Nephron progenitor cell (in vitro differentiated cells): ENCODE data around the gene TAF4.
"Not testable (repeated sequence)": the region's sequence is repeated elsewhere in the genome, so short reads cannot be mapped to it uniquely, and the experiment has no call there.

ENCODE experiments used
- DNase-seq: peaks from one replicate; pipeline ENCODE4 v3.0.0; 2021
- H3K27ac Mint-ChIP-seq: 2 replicates; pipeline ENCODE4 v1.8.0; 2021; ENCODE audit warnings: mild to moderate bottlenecking, moderate library complexity, mixed read lengths
- H3K27me3 Mint-ChIP-seq: 2 replicates; pipeline ENCODE4 v1.8.0; 2021; ENCODE audit warnings: mild to moderate bottlenecking, low read depth, mixed read lengths; ENCODE audit not compliant: poor library complexity
- H3K36me3 Mint-ChIP-seq: 2 replicates; pipeline ENCODE4 v1.8.0; 2021; ENCODE audit warnings: low read depth, mixed read lengths
- H3K4me1 Mint-ChIP-seq: 2 replicates; pipeline ENCODE4 v1.8.0; 2021; ENCODE audit warnings: mixed read lengths
- H3K4me3 Mint-ChIP-seq: 2 replicates; pipeline ENCODE4 v1.8.0; 2021; ENCODE audit warnings: mild to moderate bottlenecking, moderate library complexity, mixed read lengths
- H3K9me3 Mint-ChIP-seq: 2 replicates; pipeline ENCODE4 v1.8.0; 2021; ENCODE audit warnings: mild to moderate bottlenecking, moderate library complexity, mixed read lengths
- TF ChIP-seq, protein P1 (sequence below): fragments of 200-600 bp; sonication (generic); IDR thresholded peaks from 2 replicates; pipeline ENCODE4 v1.5.0; 2021; ENCODE audit warnings: antibody characterized with exemption

Gene TAF4

DNA sequence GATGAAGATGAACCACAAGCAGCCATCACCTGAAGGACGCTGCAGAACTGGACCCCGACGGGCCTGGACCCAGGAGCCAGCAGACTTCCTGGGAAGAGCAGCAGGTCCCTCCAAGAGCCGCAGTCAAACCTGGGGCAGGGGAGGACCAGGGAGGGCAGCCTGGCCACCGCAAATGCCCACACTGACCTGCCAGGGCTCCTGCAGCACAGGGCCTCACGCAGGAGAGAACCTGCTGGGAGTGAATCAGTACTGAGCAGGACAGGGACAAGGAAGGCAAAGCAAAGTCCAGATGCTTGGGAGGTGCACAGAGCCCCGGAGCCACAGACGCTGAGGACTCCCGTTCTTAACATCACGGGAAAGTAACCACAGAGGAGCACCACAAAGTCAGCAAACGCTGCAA, 75.2 kb downstream of the TAF4 start:
- Mint-ChIP-seq H3K27me3 (peaks cover 4% of the 10 kb centered on the region), H3K36me3 (peaks cover 96% of the 10 kb centered on the region)
- no peak for DNase-seq

DNA sequence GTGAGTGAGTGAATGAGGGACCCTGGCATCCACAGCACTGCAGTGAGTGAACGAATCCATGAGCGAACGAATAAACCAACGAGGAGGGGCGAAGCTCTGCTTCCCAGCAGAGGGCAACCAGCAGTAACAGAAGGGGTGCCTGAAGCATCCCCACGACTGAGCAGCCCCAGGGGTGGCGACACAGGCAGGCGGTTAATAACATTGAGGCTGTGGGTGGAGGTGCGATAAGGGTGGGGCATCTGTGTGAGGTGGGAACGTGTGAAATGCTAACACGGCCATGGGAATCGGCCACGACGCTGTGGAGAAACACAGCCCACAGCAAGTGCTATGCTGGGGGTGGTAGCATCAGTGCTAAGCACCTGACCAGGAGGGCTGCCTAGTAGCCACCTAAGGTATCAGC, 75.9 kb downstream of the TAF4 start:
- TF ChIP-seq, protein P1, sequence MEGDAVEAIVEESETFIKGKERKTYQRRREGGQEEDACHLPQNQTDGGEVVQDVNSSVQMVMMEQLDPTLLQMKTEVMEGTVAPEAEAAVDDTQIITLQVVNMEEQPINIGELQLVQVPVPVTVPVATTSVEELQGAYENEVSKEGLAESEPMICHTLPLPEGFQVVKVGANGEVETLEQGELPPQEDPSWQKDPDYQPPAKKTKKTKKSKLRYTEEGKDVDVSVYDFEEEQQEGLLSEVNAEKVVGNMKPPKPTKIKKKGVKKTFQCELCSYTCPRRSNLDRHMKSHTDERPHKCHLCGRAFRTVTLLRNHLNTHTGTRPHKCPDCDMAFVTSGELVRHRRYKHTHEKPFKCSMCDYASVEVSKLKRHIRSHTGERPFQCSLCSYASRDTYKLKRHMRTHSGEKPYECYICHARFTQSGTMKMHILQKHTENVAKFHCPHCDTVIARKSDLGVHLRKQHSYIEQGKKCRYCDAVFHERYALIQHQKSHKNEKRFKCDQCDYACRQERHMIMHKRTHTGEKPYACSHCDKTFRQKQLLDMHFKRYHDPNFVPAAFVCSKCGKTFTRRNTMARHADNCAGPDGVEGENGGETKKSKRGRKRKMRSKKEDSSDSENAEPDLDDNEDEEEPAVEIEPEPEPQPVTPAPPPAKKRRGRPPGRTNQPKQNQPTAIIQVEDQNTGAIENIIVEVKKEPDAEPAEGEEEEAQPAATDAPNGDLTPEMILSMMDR = no peak
- Mint-ChIP-seq H3K4me1 (no peaks in the 10 kb centered on the region), H3K4me3 (no peak overlapping the region), H3K9me3 (peaks cover 55% of the 10 kb centered on the region), H3K27ac (no peak overlapping the region), H3K36me3 (peaks cover 96% of the 10 kb centered on the region), H3K27me3 (peaks cover 4% of the 10 kb centered on the region)
- DNase-seq = no peak

More for the DNA sequence above, 75.2 kb downstream of the TAF4 start:
- TF ChIP-seq, protein P1 = no peak
- H3K27ac Mint-ChIP-seq = no peak overlapping the region
- H3K9me3 Mint-ChIP-seq = peaks cover 63% of the 10 kb centered on the region
- no peaks in the 10 kb centered on the region for H3K4me1 Mint-ChIP-seq
- no peak overlapping the region for H3K4me3 Mint-ChIP-seq

DNA sequence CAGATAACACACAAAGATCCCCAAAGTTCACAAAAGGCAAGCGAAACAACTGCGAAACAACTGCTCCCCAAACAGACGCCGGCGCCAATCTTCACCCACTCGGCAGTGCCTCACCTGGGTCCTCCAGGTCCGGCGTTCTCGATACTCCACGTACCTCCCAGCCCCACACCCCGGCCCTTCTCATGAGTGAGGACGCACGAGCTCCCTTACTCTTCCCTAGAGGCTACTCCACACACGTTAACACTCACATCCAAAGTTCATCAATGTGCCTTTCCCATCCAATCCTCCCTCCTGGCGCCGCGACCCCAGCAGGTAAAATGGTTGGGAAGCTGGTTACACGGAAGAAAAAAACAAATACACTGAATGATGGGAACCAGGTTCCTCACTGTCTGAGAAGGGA, 77.0 kb downstream of the TAF4 start:
- Mint-ChIP-seq H3K27me3 (peaks cover 4% of the 10 kb centered on the region), H3K9me3 (peaks cover 47% of the 10 kb centered on the region), H3K4me3 (no peak overlapping the region), H3K36me3 (peaks cover 96% of the 10 kb centered on the region), H3K4me1 (peaks cover 3% of the 10 kb centered on the region), H3K27ac (peak overlapping the region; percentile 61)
- no peak for DNase-seq
- TF ChIP-seq, protein P1 = no peak

DNA sequence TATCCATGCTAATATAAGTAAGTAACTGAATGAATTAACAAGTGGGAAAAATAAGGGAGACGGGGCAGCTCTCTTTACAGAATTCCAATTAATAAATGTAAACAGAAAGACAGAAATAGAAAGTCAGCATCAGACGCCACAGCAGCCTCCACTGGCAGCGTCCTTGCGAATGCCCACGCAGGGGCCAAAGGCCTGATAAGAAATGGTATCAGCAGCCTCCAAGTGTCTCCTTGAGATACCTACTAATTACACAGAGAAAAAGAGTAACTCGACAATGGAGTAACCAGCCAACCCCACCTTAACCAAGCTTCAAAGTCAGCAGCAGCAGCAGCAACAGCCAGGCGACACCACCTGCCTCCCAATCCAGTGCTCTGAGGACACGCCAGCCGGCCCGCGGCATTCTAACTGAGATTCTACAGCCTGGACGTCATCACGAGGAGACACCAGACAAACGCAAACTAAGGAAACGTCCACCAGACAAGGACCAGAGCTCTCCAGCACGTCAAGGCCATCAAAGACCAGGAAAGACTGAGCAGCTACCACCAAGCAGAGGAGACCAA, 78.8 kb downstream of the TAF4 start:
- Mint-ChIP-seq H3K36me3 (peaks cover 87% of the 10 kb centered on the region), H3K9me3 (peaks cover 30% of the 10 kb centered on the region), H3K4me1 (peaks cover 4% of the 10 kb centered on the region), H3K27ac (peak overlapping the region; percentile 86), H3K4me3 (no peak overlapping the region), H3K27me3 (peaks cover 4% of the 10 kb centered on the region)
- TF ChIP-seq, protein P1 = no peak
- no peak for DNase-seq

DNA sequence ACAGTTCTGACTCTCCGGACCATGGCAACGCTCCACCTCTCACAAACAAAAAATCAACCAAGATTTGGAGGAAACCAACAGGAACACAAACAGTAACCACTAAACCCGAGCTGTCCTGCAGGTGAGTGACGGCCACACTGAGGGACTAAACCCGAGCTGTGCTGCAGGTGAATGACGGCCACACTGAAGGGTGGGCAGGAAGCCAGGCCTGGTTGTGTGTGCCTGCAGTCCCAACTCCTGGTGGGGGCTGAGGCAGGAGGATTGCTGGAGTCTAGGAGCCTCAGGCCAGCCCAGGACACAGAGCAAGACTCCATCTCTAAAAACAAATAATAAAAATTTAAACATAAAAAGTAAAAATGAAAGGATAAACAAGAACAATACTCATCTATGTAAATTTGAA, 80.6 kb downstream of the TAF4 start:
- TF ChIP-seq, protein P1 = no peak
- no peak for DNase-seq
- peaks cover 13% of the 10 kb centered on the region for H3K9me3 Mint-ChIP-seq
- H3K4me1 Mint-ChIP-seq = peaks cover 14% of the 10 kb centered on the region
- H3K27ac Mint-ChIP-seq = no peak overlapping the region
- H3K27me3 Mint-ChIP-seq = peaks cover 4% of the 10 kb centered on the region
- H3K4me3 Mint-ChIP-seq = no peak overlapping the region
- H3K36me3 Mint-ChIP-seq = peaks cover 69% of the 10 kb centered on the region

DNA sequence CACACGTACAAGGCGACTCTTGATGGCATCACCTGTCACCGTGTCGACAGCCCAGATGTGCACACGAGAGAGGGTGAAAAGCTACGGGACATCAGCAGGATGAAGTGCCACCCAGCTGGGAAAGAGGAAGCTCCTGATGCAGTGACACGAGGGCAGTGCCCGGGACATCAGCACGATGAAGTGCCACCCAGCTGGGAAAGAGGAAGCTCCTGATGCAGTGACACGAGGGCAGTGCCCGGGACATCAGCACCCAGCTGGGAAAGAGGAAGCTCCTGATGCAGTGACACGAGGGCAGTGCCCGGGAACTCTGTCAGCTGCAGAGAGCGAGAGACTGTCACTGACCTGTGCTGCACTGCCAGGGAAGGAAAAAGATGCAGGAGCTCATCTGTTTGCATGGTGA, 81.2 kb downstream of the TAF4 start:
- Mint-ChIP-seq H3K4me1 (peaks cover 14% of the 10 kb centered on the region), H3K36me3 (peaks cover 63% of the 10 kb centered on the region)
- not testable (repeated sequence) for DNase-seq, H3K27me3 Mint-ChIP-seq, H3K4me3 Mint-ChIP-seq, H3K9me3 Mint-ChIP-seq, H3K27ac Mint-ChIP-seq
